HG03460 (cell line): ENCODE measurements around the gene CHPF.
A peak's percentile ranks its signal among the peaks of the same experiment; 100 is the strongest.

Source experiments
- ATAC-seq: cut with Tn5 transposase; IDR thresholded peaks from one replicate; pipeline ENCODE4 v1.9.1; 2021; ENCODE audit not compliant: unreplicated experiment

CHPF gene

DNA sequence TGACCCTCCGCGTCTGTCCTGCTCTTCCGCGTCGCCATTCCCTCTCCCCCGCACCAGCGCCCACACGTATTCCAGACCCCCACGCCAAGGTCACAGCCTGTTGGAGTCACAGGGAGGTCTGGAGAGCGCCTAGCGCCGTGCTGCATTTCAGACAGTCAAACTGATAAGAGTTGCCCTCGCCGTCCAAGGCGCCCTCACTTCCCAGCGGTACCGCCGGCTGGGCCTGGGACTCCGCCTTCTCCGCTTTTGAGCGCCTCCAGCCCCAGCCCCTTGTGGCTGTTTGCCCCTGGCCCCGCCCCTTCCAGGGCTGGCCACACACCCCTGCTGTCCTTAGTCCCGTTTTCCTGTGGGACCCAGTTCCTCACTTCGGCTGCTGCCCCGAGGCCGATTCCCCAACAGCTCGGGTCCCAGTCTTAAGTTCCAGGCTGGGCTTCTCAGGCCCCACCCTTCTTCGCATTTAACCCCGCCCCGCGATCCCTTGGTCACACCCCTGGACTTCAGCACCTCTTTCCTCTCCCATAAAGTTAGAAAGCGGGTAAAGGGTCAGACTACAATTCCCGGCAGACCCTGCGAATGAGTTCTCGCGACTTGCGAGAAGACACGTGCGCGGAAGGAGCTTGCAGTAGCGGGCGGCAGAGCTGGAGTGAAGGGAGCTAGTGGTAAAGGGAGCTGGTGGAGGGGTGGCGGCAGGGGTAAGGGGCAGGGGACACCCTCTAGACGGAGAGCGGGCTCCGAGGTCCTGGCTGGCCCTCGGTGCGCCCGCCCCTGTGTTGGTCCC, 45.1 kb downstream of the CHPF start, which contains the start of gene GMPPA:
GMPPA (plus strand) TSS at position 612 of the 778 bp plus-strand sequence. CDS start 1,085 bp downstream, outside the sequence.
- peak; percentile 91 for ATAC-seq

DNA sequence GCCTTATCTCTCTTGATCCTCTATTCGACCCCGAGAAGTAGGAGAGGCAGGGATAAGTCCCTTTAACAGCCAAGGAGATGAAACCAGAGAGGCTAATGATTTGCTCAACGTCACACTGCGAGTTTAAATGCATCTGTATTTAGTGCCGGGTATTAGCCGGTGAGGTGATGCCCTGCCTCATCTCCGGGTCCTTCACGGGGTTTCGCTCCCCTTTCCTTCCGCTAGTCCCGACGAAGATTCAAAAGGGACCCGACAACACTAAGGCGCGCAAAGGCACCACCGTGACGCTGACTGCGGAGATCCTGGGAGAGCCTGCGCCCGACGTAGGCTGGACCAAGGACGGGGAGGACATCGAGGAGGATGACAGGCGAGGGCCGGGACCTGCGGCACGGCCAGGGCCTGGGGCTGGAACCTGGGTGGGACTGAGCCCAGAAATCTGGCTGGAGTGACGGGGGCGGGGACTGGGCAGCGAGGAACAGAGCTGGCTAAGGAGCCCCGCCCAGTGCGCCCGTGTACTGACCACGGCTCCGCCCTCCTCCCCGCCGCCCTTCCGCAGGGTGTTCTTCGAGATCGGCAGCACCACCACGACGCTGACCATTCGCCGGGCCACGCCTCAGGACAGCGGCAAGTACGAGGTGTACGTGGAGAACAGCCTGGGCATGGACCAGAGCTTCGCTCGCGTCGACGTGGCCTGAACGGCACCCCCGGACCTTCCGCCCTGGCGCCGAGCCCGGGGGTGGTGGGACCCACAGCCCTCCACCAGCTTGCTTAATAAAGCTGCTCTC, 45.9 kb downstream of the CHPF start:
- ATAC-seq, result peak; percentile 30

DNA sequence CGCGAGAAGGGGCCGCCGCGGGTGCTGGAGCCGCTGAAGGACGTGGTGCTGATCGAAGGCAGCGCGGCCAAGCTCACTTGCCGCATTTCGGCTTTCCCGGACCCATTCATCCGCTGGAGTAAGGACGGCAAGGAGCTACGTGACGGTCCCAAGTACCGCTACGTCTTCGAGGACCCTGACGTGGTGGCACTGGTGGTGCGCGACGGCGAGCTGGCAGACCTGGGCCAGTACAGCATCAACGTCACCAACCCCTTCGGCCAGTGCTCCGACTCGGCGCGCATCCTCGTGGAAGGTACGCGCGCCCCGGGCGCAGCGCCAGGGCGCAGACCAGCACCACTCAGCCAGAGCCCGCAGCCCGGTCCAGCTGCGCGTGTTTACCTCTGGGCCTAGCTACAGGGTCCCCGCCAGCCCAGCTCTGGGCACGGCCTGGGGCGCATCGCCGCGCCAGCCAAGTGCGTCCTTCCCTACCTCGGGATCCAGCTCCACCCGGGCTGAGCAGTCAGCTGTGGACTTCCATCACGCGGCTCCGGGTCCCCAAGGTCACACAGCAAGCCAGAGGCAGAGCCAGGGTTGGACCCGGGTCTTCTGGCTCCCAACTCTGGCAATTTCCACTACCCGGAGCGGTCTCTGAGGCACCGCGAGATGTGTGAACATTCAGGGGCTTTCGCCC, 46.6 kb downstream of the CHPF start:
- no peak for ATAC-seq

DNA sequence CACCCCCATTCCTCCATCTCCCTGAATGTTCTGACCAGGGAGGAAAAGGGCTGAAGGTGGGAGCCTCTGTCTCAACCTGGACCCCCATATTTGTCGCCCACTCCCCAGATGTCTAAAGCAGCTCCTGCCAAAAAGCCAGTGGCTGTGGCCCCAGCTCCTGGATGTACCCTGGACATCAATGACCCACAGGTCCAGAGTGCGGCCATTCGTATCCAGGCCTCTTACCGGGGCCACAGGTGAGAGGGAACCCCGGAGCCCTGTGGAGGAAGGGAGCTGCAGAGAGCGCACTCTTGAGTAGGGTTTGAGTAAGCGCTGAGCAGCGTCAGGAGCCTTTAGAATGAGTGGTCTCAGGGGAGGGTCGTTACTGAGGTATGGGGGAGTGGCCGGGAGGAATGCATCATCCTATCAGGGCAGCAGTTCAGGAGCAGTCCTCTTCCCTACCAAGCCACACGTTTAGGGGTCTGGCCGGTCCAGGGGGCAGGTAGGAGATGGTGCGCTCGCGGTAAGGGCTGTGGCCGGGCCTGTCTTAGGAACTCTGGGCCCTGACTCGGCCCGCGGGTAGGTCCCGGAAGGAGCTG, 47.3 kb downstream of the CHPF start:
- ATAC-seq, result no peak

DNA sequence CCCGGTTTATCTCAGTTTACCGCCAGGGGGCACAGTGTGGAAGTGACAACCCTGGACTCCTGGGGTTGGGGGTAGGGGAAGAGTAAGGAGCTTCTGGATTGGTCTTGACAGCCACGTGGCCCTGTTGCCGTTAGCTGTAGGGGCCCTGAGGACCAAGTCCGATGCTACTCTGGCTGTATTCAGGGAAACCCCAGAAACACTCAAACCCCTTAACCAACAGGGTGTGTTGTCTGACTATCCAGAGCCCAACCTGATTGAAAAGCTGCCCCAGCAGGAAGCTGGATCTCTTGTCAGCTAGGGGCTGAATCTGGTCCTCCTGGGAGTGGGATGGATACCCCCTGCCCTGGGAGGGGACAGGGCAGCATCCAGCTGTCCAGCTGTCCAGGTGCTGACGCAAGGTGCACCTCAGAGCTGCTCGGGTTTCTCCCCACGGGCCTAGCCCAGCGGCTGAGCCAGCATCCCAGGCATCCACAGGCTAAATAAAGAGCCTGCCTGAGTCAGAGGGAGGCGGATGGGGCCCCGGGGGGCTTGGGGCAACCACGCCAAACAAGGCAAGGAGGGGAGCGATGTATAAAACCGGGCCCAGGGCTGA, 48.0 kb downstream of the CHPF start:
- no peak for ATAC-seq

DNA sequence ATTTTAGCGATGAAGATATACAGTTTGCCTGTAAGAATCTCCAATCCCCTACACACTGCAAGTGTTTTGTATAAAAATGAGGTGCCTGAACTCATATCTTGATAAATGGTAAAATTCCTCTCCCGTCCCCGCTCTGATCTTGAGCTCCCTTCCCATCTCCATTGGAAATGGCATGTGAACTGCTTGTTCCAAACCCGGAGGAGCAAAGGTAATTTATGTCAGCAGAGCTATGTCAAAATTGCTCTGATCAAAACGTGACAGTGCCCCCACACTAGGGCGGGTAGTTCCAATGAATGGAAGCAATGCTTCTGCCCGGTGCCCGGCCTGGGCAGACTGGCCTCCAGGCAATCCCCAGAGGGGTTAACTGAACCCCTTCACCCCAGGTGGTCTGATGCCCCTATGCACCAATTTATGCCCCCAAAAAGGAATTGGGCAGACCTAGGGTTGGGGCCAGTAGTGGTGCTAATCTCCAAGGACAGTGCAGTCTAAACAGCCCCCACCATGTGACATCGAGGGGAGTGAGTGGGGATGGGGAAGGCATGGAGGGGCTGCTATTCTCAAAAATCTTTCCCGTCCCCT, 48.6 kb downstream of the CHPF start:
- no peak for ATAC-seq

DNA sequence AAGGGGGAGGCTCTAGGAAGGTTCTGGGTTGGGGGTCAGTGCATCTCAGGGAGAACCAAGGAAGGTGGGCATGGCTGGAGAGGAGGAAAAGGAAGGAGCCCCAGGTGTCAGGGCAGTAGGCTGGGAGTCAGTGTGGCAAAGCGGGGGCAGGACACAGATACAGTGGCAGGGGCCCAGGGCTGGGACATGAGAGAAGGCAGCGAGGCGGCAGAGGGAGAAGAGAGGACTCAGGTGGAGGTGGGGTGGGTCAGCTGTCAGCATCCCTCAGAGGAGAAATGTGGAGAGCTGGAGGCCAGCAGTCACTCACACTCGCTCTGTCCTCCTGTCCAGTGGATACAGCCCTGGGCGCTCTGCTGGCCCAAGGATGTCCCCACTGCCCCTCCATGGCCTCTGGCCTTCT, 50.5 kb downstream of the CHPF start:
- no peak for ATAC-seq

DNA sequence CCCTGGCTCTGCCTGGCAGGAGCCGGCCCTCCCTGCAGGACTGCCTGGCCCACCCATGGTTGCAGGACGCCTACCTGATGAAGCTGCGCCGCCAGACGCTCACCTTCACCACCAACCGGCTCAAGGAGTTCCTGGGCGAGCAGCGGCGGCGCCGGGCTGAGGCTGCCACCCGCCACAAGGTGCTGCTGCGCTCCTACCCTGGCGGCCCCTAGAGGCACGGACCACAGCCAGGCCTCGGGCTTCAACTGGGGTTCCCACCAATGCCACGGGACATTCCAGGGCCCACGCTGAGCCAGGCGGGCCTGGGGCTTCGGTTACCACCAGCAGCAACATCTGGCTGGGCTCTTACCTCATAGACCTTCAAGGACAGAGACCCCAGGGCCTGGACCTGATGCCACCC, 51.0 kb downstream of the CHPF start:
- ATAC-seq, result no peak

DNA sequence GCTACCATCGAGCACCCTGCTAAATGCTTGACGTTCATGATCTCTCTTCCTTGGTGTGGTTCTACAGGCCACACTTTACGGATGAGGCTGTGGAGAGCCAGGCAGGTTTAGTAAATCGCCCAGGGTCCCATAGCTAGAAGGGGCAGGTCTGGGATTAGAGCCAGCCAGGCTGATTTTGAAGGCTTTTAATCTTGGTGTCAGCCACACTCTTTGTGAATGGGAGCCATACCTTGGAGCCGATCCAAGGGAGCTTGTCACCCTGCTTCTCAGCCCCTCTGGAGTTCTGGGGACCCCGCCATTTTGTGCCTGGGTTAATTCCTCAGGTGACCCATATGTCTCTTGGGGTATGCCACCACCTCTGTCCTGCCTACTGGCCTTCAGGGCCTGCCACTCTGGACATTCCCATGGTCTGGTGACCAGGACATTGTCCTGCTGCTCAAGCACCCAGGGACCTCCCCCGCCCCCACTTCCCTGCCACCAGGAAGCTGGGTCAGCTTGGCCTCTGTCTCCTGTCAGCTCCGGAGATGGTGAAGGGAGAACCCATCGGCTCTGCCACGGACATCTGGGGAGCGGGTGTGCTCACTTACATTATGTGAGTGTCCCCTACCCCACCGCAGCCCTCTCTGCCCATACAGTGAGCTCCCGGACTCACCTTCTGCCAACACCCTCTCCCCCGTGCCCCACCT, 52.2 kb downstream of the CHPF start:
- ATAC-seq, result no peak

DNA sequence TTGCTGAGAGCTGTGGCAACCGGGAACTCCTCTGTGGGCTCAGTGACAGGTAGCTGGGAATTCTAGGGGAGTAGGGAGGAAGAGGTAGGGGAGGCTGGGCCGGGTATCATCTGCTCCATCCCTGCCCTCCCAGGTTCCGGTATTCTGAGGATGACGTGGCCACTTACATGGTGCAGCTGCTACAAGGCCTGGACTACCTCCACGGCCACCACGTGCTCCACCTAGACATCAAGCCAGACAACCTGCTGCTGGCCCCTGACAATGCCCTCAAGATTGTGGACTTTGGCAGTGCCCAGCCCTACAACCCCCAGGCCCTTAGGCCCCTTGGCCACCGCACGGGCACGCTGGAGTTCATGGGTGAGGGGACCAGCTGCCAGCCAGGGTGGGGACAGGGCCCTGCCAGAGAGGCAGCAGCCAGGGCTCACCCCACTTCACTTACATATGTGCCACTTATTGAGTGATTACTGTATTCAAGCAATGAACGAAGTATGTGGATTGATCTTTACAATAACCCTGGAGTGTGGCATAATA, 52.9 kb downstream of the CHPF start:
- no peak for ATAC-seq

DNA sequence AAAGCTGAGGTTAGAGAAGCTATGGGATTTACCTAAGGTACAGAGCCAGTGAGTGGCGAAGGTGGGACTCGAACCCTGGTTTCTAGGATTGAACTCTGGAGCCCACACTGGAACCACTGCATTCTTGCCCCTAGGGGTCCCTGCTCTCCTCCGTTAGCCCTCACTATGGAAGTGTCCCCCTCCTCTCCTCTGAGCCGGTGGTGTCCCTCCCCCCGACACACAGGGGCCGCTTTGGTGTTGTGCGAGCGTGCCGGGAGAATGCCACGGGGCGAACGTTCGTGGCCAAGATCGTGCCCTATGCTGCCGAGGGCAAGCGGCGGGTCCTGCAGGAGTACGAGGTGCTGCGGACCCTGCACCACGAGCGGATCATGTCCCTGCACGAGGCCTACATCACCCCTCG, 53.4 kb downstream of the CHPF start:
- ATAC-seq, result no peak

DNA sequence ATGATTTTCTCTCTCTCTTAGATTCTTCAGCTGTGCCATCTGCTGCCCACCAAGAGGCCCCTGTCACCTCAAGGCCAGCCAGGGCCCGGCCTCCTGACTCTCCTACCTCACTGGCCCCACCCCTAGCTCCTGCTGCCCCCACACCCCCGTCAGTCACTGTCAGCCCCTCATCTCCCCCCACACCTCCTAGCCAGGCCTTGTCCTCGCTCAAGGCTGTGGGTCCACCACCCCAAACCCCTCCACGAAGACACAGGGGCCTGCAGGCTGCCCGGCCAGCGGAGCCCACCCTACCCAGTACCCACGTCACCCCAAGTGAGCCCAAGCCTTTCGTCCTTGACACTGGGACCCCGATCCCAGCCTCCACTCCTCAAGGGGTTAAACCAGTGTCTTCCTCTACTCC, 54.3 kb downstream of the CHPF start:
- ATAC-seq, result no peak
